Measurements from ENCODE around the gene CHURC1. TPM values are rescaled to one million over a fixed set of nuclear protein-coding genes. Genes with fewer than 3 reads are reported as not detected.

CHURC1 gene
- total and polyA plus RNA-seq, 4 donors = 18.8 to 174 (median 34.6) TPM

- Histone ChIP-seq H3K4me1 (ENCODE audit: control insufficient read depth in 4 of 4, insufficient read depth in 4 of 4, low read length in 3 of 4) (no peaks in the 10 kb centered on the region), H3K9me3 (ENCODE audit: control insufficient read depth in 4 of 4, low read length in 3 of 4) (no peaks in the 10 kb centered on the region), H3K27me3 (ENCODE audit: control insufficient read depth in 4 of 4, insufficient read depth in 4 of 4, low read length in 3 of 4) (no peaks in the 10 kb centered on the region), H3K4me3 (ENCODE audit: low read depth in 1 of 3, low read length in 3 of 3) (no peak overlapping the region), H3K9ac (ENCODE audit: low read depth in 1 of 2, low read length in 2 of 2) (no peak overlapping the region), H3K27ac (ENCODE audit: low read depth in 1 of 2, low read length in 2 of 2) (no peak overlapping the region), H3K36me3 (ENCODE audit: control insufficient read depth in 4 of 4, insufficient read depth in 3 of 4, low read depth in 1 of 4, low read length in 3 of 4) (no peaks in the 10 kb centered on the region)
- 64% methylated on average over 6 of the region's 6 CpGs for WGBS
- DNase-seq (ENCODE audit: low spot score) = no peak
- TF ChIP-seq EGR1 (IDR thresholded peaks at IDR 0.05; ENCODE audit: low read depth in 2 of 2) (no peak), ZBTB33 (IDR thresholded peaks at IDR 0.05) (no peak), JUND (IDR thresholded peaks at IDR 0.05) (no peak)
Measured at GRCh38 chr14:64865992-64866391, 48.3 kb upstream of the CHURC1 start.

- no peak overlapping the region for H3K9ac ChIP-seq (ENCODE audit: low read depth in 1 of 2, low read length in 2 of 2)
- H3K4me3 ChIP-seq (ENCODE audit: low read depth in 1 of 3, low read length in 3 of 3) = no peak overlapping the region
- H3K36me3 ChIP-seq (ENCODE audit: control insufficient read depth in 4 of 4, insufficient read depth in 3 of 4, low read depth in 1 of 4, low read length in 3 of 4) = no peaks in the 10 kb centered on the region
- WGBS = 90% methylated on average over 3 of the region's 3 CpGs
- H3K9me3 ChIP-seq (ENCODE audit: control insufficient read depth in 4 of 4, low read length in 3 of 4) = no peaks in the 10 kb centered on the region
- no peaks in the 10 kb centered on the region for H3K27me3 ChIP-seq (ENCODE audit: control insufficient read depth in 4 of 4, insufficient read depth in 4 of 4, low read length in 3 of 4)
- H3K27ac ChIP-seq (ENCODE audit: low read depth in 1 of 2, low read length in 2 of 2) = no peak overlapping the region
- no peak for DNase-seq (ENCODE audit: low spot score)
- no peak for TF ChIP-seq REST (IDR thresholded peaks at IDR 0.05)
- no peak for TF ChIP-seq CTCF (IDR thresholded peaks at IDR 0.05; ENCODE audit: low read depth, low read length, missing input control)
- no peak for TF ChIP-seq TAF1 (conservative IDR thresholded peaks at IDR 0.05)
- no peak for TF ChIP-seq HNF4G (IDR thresholded peaks at IDR 0.05)
- TF ChIP-seq JUND (IDR thresholded peaks at IDR 0.05) = no peak
- no peak for TF ChIP-seq ATF3 (IDR thresholded peaks at IDR 0.05)
- TF ChIP-seq ZBTB33 (IDR thresholded peaks at IDR 0.05) = no peak
- TF ChIP-seq FOXA2 (IDR thresholded peaks at IDR 0.05) = no peak
- TF ChIP-seq RXRA (IDR thresholded peaks at IDR 0.05) = no peak
- no peak for TF ChIP-seq FOXA1 (IDR thresholded peaks at IDR 0.05)
- TF ChIP-seq EGR1 (IDR thresholded peaks at IDR 0.05; ENCODE audit: low read depth in 2 of 2) = no peak
- no peak for TF ChIP-seq YY1 (IDR thresholded peaks at IDR 0.05)
- no peak for TF ChIP-seq MAX (IDR thresholded peaks at IDR 0.05)
- TF ChIP-seq SP1 (IDR thresholded peaks at IDR 0.05) = no peak
- TF ChIP-seq NR2F2 (IDR thresholded peaks at IDR 0.05) = no peak
- no peak for TF ChIP-seq GABPA (IDR thresholded peaks at IDR 0.05 in 1 of 2, conservative IDR thresholded peaks at IDR 0.05 in 1 of 2)
- H3K4me1 ChIP-seq (ENCODE audit: control insufficient read depth in 4 of 4, insufficient read depth in 4 of 4, low read length in 3 of 4) = no peaks in the 10 kb centered on the region
Measured at GRCh38 chr14:64867182-64867581, 47.1 kb upstream of the CHURC1 start.
